Measurements from ENCODE around the gene TP53BP2.

- TF ChIP-seq CTCF (conservative IDR thresholded peaks at IDR 0.05; ENCODE audit: low read depth, low read length) (no peak), EZH2 (IDR thresholded peaks at IDR 0.05; ENCODE audit: low read length, unreplicated experiment) (no peak)
These were observed 70.1 kb downstream of the TP53BP2 start for GRCh38 chr1:223775711-223776074.

Data from PC-3 (cell line).